ENCODE results near the gene OIP5. TPM values are rescaled to one million over a fixed set of nuclear protein-coding genes. Genes with fewer than 3 reads are reported as not detected.

The OIP5 gene
- total RNA-seq, 1 donor from 2014 or later: 21.8 TPM

DNA sequence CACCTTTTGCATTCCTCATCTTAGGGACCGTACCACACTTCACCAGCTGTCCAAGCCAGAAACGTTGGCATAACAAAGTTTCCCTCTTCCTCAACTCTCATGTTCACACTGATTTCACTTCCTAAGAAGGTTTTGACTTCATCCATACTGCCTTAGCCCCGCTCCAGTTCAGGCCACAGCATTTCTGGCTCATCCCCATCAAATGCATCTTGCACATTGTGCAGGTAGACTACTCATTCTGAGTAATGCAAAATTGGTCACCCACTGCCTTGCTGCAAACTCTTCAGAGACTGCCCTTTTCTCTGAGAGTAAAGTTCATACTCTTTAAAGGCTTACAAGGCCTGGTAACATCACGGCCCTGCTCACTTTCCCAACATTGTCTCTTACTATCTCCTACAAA lies 9.1 kb upstream of the OIP5 start:
- TF ChIP-seq, protein P1, sequence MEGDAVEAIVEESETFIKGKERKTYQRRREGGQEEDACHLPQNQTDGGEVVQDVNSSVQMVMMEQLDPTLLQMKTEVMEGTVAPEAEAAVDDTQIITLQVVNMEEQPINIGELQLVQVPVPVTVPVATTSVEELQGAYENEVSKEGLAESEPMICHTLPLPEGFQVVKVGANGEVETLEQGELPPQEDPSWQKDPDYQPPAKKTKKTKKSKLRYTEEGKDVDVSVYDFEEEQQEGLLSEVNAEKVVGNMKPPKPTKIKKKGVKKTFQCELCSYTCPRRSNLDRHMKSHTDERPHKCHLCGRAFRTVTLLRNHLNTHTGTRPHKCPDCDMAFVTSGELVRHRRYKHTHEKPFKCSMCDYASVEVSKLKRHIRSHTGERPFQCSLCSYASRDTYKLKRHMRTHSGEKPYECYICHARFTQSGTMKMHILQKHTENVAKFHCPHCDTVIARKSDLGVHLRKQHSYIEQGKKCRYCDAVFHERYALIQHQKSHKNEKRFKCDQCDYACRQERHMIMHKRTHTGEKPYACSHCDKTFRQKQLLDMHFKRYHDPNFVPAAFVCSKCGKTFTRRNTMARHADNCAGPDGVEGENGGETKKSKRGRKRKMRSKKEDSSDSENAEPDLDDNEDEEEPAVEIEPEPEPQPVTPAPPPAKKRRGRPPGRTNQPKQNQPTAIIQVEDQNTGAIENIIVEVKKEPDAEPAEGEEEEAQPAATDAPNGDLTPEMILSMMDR (conservative IDR thresholded peaks at IDR 0.05; ENCODE audit: low read depth, low read length): no peak
- no peak for DNase-seq (ENCODE audit: low read depth)

DNA sequence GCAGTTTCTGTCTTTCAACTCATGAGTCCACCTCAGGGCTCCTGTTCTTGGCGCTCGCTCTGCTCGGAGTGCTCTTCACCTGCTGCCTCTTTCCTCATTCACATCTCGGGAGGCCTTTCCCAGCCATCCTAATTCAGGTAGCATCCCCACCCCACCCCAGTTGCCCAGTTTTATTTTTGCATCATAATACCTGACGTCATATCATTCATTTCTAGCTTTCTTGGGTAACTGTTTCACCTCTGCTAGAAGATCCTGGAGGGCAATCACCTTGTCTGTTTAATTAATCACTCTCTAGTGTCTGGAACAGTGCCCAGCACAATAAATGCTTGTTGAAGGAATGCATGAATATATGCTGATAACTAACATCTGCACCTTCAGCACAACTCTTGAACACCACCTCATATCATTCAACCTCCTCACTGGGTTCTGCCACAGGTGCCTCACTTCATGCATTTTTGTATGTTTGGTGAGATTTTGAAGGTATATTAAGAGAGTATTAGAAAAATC lies 7.9 kb upstream of the OIP5 start:
- TF ChIP-seq, protein P1 (conservative IDR thresholded peaks at IDR 0.05; ENCODE audit: low read depth, low read length): no peak
- no peak for DNase-seq (ENCODE audit: low read depth)
- H3K4me3 ChIP-seq (ENCODE audit: low read depth, low read length): no peak overlapping the region

More for the DNA sequence above, 9.1 kb upstream of the OIP5 start:
- H3K4me3 ChIP-seq (ENCODE audit: low read depth, low read length): no peak overlapping the region

DNA sequence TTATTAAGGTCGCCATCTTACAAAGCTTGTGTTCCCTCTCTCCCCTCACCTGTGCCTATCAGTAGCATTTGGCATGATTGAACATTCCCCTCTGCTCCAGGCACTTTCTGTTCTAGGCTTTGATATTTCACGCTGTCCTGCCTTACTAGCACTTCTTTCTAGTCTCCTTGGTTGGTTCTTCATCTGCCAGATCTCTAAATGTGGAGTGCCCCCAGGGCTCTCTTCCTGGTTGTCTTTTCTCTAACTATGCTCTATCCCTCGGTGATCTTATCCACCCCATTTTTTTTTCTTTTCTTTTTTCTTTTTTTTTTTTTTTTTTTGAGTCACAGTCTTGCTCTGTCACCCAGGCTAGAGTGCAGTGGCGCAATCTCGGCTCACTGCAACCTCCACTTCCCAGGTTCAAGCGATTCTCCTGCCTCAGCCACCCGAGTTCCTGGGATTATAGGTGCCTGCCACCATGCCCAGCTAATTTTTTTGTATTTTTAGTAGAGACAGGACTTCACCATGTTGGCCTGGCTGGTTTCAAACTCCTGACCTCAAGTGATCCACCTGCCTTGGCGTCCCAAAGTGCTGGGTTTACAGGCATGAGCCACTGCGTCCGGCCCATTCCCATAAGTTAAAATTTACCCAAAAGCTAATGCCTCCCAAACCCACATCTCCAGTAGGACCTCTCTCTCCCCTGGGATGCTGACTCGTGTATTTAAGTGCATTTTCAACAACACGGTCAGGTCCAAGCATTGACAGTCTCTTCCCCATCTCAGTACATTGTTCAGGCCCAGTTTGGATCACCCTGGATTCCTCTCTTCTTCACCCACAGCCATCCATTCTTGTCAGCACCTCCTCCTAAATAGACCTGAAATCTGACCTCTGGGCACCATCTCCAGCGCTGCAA lies 5.5 kb upstream of the OIP5 start:
- H3K4me3 ChIP-seq (ENCODE audit: low read depth, low read length): no peak overlapping the region
- no peak for DNase-seq (ENCODE audit: low read depth)
- TF ChIP-seq, protein P1 (conservative IDR thresholded peaks at IDR 0.05; ENCODE audit: low read depth, low read length): no peak

DNA sequence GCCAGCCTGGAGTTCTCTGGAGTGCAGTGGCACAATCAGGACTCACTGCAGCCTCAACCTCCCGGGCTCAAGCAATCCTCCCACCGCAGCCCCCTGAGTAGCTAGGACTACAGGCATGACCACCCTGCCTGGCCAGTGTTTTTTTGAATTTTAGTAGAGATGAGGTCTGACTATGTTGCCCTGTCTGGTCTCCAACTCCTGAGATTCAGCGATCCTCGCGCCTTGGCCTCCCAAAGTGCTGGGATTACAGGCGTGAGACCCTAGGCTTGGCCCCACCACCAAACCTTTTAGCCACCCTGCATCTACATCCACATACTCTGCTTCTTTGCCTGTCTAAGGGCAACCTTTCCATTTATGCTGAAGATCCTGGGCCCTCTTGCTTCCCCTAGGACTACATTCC lies 4.7 kb upstream of the OIP5 start:
- DNase-seq (ENCODE audit: low read depth): no peak
- H3K4me3 ChIP-seq (ENCODE audit: low read depth, low read length): no peak overlapping the region
- TF ChIP-seq, protein P1 (conservative IDR thresholded peaks at IDR 0.05; ENCODE audit: low read depth, low read length): no peak

DNA sequence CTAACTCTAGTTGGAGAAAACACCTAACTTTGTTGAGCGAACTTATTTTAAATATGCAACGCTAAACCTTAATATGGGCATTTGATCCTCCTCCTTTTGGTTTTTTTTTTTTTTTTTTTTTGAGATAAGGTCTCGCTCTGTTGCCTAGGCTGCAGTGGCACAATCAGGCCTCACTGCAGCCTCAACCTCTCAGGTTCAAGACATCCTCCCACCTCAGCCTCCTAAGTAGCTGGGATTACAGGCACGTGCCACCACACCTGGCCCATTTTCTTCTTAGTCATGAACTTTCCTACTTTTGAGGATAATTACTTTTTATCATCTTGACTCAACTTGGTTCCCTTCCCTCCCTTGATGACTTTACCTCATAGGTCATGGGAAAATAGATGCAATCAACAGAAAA lies 4.2 kb upstream of the OIP5 start:
- TF ChIP-seq, protein P1 (conservative IDR thresholded peaks at IDR 0.05; ENCODE audit: low read depth, low read length): no peak
- no peak overlapping the region for H3K4me3 ChIP-seq (ENCODE audit: low read depth, low read length)
- DNase-seq (ENCODE audit: low read depth): no peak

DNA sequence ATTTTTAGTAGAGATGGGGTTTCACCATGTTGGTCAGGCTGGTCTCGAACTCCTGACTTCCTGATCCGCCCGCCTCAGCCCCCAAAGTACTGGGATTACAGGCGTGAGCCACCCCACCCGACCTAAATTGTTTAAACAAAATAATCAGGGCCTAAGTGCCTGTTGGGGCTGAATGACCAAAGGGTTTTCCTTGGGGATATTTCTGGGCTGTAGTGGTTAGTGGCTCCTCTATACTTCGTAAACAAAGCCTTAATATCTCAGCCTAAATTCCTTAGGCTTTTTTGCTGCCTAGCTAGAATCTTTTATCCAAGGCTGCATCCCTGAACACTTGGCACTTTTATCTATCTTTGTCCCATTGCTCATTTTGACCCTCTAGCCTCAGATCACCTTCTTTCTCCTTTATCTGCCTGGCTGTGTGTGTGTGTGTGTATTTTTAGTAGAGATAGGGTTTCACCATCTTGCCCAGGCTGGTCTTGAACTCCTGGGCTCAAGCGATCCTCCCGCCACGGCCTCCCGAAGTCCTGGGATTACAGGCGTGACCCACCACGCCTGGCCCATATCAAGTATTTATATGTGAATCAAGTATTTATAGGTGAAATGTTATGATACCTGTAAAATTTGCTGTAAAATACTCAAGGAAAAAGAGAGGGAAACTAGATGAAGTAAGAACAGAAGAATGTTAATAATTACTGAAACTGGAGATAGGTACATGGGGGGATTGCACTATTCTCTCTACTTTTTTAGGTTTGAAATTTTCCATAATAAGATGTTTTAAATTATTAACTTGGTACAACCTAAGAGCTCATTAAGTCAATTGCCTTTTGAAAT lies 2.1 kb upstream of the OIP5 start:
- H3K4me3 ChIP-seq (ENCODE audit: low read depth, low read length): peak overlapping the region; percentile 65
- DNase-seq (ENCODE audit: low read depth): no peak
- TF ChIP-seq, protein P1 (conservative IDR thresholded peaks at IDR 0.05; ENCODE audit: low read depth, low read length): no peak

Measured in epithelial cell of proximal tubule (primary cell).